ENCODE data around the gene AHNAK2. TPM values are rescaled to one million over a fixed set of nuclear protein-coding genes. Genes with fewer than 3 reads are reported as not detected.
"Not testable (repeated sequence)": the region's sequence is repeated elsewhere in the genome, so short reads cannot be mapped to it uniquely, and the experiment has no call there.

Gene AHNAK2
- total RNA-seq, 1 donor: under 0.01 TPM

DNA sequence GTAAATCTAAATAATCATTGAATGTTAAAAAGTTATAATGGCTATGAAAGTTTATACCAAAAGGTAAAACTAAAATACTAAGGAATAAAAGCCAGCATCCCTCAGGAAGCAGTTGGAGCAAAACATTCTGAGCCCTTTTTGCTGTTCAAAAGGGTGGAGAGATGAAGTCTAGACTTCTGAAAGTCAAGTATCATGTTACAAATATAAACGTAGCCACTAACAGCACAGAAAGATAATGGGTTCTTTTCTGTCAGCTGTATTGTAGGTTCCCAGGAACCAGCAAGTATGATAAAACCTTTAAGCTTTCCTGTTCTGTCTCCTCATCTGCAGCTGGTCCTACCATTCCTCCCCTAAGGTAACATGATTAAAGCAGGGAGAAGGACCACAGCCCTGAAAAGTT lies 69.9 kb downstream of the AHNAK2 start:
- no peak for DNase-seq (ENCODE audit: low read depth in 2 of 3, low spot score in 2 of 3)

- DNase-seq (ENCODE audit: low read depth in 2 of 3, low spot score in 2 of 3): not testable (repeated sequence)
Observed at GRCh38 chr14:104905579-104905933, 72.6 kb downstream of the AHNAK2 start.

GRCh38 chr14:104904650-104905578 lies 73.3 kb downstream of the AHNAK2 start:
- not testable (repeated sequence) for DNase-seq (ENCODE audit: low read depth in 2 of 3, low spot score in 2 of 3)

DNA sequence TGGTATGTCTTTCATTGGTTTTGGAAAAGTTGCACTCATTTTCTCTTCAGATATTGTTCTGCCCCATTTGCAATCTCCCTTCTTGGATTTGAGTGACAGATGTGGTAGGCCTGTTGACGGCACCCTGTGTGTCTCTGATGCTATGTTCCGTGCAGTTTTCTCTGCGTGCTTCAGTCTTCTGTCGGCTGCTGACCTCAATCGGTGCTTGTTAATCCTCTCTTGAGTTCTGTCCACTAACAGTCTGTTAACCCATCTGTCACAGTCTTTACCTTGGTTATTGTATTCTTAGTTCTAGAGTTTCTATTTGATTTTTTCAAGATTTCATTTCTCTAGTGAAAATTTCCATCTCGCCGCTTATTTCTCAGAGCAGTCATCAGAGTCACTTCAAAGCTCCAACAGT lies 74.2 kb downstream of the AHNAK2 start:
- no peak for DNase-seq (ENCODE audit: low read depth in 2 of 3, low spot score in 2 of 3)

GRCh38 chr14:104900639-104901512 lies 77.3 kb downstream of the AHNAK2 start:
- DNase-seq (ENCODE audit: low read depth in 2 of 3, low spot score in 2 of 3): no peak

DNA sequence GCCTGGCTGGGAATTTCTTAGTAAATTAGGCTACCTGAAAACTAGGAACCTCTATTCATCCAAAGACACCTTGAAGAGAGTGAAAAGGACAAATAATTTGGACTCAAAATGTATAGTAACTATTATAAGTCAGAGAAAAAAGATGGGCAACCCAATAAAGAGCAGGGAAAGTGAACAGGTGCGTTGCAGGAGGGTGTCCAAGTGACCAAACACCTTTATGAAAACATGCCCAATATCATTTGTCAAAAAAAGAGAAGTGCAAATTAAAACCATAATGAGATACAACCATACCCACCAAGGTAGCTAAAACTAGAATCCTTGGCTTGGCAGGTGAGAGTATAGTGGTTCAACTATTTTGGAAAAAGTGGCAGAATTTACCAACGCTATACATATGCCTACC lies 78.4 kb downstream of the AHNAK2 start:
- no peak for DNase-seq (ENCODE audit: low read depth in 2 of 3, low spot score in 2 of 3)

DNA sequence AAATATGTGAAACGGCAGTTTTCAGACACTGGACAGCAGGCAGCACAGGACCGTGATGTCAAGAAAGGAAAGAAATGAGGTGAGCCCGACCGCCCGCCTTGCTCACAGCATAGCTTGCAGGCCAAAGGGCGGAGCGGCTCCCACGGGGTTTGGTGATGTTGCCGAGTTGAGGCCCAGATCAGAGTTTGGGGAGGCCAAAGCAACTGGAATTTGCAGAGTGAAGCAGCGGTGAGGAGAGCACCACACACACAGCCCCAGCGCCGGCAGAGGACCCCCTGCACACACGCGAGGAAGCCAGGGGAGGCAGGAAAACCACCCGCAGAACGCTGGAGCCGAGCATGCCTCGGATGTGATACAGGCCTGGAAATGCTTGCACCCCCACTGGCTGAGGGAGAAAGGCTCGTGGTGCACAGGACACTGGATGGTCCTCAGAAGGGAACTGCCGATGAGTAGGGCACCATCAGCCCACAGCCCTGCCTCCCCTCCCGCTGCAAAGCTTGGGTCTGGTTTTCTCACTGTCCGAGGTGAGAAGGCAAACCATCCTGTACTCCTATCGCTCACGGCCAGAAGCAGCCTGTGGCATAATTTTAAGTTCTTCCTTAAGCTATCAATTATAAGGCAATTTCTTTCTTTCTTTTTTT lies 79.2 kb downstream of the AHNAK2 start:
- DNase-seq (ENCODE audit: low read depth in 2 of 3, low spot score in 2 of 3): no peak

GRCh38 chr14:104898195-104898558 lies 80.0 kb downstream of the AHNAK2 start:
- no peak for DNase-seq (ENCODE audit: low read depth in 2 of 3, low spot score in 2 of 3)

DNA sequence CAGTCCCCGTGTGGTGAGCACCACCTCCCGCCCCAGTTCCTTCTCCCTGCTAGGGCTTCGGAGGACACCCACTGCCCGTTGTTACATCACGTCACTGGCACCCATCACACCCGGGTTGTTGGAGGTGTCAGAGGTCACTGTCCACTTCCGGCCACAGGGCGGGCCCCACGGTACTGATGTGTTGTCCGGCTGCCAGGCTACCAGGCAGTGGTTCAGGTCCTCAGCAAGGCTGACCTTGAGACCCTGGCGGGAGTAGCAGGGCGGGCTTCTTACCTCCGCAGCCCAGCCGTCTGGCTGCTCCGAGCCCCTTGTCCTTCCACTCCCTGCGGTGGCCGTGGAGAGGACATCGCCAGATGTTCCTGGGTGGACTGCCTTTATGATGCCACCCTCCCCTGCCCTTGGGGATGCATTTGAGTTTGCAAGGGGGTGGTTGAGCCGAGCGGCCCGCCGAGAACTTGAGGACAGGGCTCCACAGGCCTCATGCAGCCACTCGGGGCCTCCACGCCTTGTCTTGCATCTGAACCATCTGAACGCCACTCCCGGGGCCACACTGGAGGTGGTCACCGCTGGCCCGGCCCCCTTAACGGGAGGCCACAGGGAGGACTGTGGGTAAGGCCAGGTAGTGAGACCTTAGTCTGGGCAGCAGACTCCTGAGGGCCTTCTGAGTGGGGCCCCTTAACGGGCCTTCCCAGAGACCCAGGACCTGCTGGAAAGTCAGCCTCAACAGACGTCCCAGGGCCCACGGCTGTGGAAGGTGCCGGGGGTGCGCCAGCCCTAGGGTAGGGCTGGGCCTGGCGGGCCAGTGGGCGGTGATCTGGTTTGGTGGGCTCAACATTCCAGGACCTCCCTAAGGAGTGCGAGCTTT lies 80.6 kb downstream of the AHNAK2 start:
- DNase-seq (ENCODE audit: low read depth in 2 of 3, low spot score in 2 of 3): no peak

DNA sequence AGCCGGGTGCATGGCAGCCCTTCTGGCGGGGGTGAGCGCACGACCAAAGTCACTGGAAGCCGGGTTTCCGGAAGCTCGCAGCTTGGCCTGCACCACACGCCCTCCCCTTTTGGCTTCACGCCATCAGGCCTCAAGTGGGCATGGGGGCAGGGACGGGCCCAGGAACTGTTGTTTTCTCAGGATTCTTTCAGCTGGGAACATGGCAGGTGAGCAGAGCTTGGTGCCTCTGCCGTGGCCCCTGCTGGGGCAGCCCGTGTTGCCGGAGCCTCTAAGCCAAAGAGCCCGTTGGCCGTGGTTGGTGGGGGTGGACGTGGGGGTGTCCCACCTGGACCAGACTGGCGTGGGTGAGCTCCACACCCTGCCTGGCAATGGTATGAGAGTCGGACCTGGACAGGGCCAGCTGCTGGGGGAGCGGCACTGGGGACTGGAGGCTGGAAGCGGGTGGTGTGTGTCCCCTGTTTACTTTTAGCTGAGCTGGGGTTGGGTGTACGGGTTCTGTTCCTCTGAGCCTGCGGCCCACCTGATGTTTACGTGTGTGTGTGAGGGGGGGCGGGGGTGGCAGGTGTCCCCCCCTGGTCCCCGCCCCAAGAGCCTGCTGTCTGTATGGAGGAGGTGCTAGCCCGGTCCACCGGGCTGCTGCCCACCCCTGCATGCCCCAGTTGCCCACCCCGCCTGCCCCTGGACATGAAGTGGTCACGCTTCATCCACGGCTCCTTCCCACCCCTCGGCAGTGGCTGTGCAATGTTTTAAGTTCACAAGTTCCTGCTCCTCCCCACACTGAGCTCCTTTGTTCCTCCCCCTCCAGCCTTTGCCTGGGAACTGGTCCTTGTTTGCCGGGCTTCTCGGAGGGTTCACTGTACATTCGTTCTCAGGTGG lies 82.2 kb downstream of the AHNAK2 start:
- peak in 1 of 3 donors; percentile 21 for DNase-seq (ENCODE audit: low read depth in 2 of 3, low spot score in 2 of 3)

DNA sequence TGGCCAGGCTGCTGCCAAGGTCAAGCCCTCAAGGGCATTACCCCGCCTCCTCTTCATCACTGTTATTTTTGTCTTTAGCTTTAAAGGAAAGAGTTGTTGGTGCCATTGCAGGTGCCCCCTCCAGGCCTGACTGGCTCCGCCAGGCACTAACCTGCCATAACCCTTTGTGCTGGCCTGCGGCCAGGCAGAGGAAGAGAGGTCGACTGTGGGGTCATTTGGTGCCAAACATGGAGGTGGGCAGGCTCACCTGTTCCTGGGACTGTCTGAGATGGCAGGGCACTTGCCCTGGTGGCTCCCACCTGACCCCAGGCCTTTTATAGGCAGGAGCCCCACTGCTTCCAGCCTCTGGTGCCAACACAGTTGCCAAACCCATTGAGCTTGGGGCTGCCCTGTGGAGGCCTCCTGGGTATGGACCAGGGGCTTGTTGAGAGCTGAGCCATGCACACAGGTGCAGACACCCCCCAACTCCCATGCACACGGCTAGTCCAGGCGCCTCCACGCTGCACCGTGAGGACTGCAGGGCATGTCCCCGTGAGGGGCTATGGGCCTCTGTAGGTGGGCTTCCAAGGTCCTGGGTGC lies 82.9 kb downstream of the AHNAK2 start:
- no peak for DNase-seq (ENCODE audit: low read depth in 2 of 3, low spot score in 2 of 3)

- DNase-seq (ENCODE audit: low read depth in 2 of 3, low spot score in 2 of 3): no peak
Observed at GRCh38 chr14:104894331-104895206, 83.6 kb downstream of the AHNAK2 start.

- DNase-seq (ENCODE audit: low read depth in 2 of 3, low spot score in 2 of 3): no peak
Observed at GRCh38 chr14:104893435-104894207, 84.6 kb downstream of the AHNAK2 start.

GRCh38 chr14:104892531-104893434 lies 85.4 kb downstream of the AHNAK2 start:
- no peak for DNase-seq (ENCODE audit: low read depth in 2 of 3, low spot score in 2 of 3)

DNA sequence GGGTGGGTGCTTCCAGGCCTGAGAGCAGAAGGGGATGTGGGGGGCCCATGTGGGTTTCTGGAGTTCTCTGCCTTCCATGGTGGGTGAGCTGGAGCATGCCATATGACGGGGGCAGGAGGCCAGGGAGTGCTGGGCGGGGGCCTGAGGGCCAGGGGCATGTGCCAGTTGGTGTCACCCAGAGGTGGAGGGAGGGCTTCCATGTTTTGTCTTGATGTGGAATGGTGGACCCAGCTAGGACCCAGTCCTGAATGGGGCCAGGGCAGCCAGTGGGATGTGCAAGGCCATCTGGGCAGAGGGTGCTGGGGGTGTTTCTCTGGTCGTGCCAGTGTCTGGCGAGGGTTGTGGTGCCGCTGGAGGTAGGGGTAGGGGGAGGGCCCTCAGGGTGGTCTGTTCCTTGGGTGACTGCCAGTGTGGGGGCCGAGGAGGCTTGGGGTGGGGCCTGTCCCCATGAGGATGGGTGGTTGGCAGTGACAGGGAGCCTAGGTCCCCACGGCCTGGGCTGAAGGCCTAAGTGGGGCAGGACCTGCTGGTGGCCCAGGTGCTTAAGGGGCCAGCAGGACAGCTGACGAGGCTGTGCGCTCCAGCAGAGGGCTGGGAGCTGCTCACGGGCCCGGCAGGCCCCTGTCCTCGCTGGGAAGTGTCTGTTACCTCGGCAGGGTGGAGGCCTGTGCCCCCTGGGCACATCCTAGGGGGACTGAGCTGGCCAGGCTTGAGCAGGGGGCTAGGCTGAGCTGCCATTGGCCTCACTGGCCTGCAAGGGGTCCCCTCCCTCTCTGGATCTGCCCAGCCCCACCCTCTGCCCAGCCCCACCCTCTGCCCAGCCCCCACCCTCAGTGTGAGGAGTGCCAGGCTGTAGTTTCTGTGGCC lies 86.3 kb downstream of the AHNAK2 start:
- no peak for DNase-seq (ENCODE audit: low read depth in 2 of 3, low spot score in 2 of 3)

Measured in hematopoietic multipotent progenitor cell (in vitro differentiated cells).